HepG2 (cell line): ENCODE data around the gene B9D2. TPM values are rescaled to one million over a fixed set of nuclear protein-coding genes. Genes with fewer than 3 reads are reported as not detected.

Experiments used
- MED1 ChIP-seq: sonication (generic); formaldehyde crosslinking; IDR thresholded peaks from 2 replicates; pipeline ENCODE4 v1.4.0; 2020; ENCODE audit warnings: missing genetic modification reagents
- NAIF1 ChIP-seq: sonication (generic); formaldehyde crosslinking; IDR thresholded peaks from 2 replicates; pipeline ENCODE4 v1.5.0; 2020; ENCODE audit warnings: mild to moderate bottlenecking, missing genetic modification reagents, borderline replicate concordance
- NBN ChIP-seq: fragments of 450-650 bp; conservative IDR thresholded peaks from 2 replicates; pipeline ENCODE4 v1.6.1; 2017
- RXRB ChIP-seq: IDR thresholded peaks from 2 replicates; pipeline ENCODE4 v1.6.1; 2016; ENCODE audit warnings: borderline replicate concordance, missing genetic modification reagents, missing compliant biosample characterization
- ZFAT ChIP-seq: sonication (generic); formaldehyde crosslinking; conservative IDR thresholded peaks from 2 replicates; pipeline ENCODE4 v1.8.1; 2023; ENCODE audit warnings: missing genetic modification reagents, inconsistent platforms
- ZFY ChIP-seq: sonication (generic); formaldehyde crosslinking; IDR thresholded peaks from 2 replicates; pipeline ENCODE4 v1.4.0; 2020; ENCODE audit warnings: missing genetic modification reagents
- ZIK1 ChIP-seq: sonication (generic); formaldehyde crosslinking; IDR thresholded peaks from 2 replicates; pipeline ENCODE4 v1.5.0; 2020; ENCODE audit warnings: mild to moderate bottlenecking, low read depth, missing genetic modification reagents, borderline replicate concordance
- ZNF101 ChIP-seq: sonication (generic); formaldehyde crosslinking; IDR thresholded peaks from 2 replicates; pipeline ENCODE4 v1.4.0; 2020; ENCODE audit warnings: mild to moderate bottlenecking, low read depth, missing genetic modification reagents, borderline replicate concordance
- polyA plus RNA-seq, 8 experiments: library from polyadenylated mRNA; depleted of rRNA in 3 of 8; stranded (reverse) in 7 of 8; unstranded in 1 of 8; fragments of >200 nt; fragmentation: Illumina TruSeq in 4 of 8; extraction: Trizol in 4 of 8; gene quantifications; 2 replicates each; pipeline versions ENCODE4 v1.2.1 to v1.2.3, GENCODE V29; 2011 to 2016; ENCODE audit warnings: low read depth in 4 of 8, missing spikeins in 1 of 8, mixed read lengths in 1 of 8; ENCODE audit not compliant: insufficient read depth in 1 of 8
- total RNA-seq, 5 experiments: library from RNA; depleted of rRNA; stranded (reverse); fragments of >200 nt; fragmentation: Illumina TruSeq; extraction: Trizol; gene quantifications; 2 replicates each; pipeline ENCODE4 v1.2.3, GENCODE V29; 2016; ENCODE audit warnings: low read depth in 1 of 5
- TF ChIP-seq, protein P1 (sequence below): sonication (generic); formaldehyde crosslinking; IDR thresholded peaks from 2 replicates; pipeline ENCODE4 v1.4.0; 2020; ENCODE audit warnings: missing genetic modification reagents, mild to moderate bottlenecking, borderline replicate concordance
- TF ChIP-seq, protein P2 (sequence below): sonication (generic); formaldehyde crosslinking; IDR thresholded peaks from 2 replicates; pipeline ENCODE4 v1.4.0; 2020; ENCODE audit warnings: mild to moderate bottlenecking, missing genetic modification reagents

Gene B9D2
- total and polyA plus RNA-seq, 2 of the 13 experiments (the other 11 are each of a cell fraction or from before 2014, with no cell fraction given) = 3.1 to 4.4 TPM

DNA sequence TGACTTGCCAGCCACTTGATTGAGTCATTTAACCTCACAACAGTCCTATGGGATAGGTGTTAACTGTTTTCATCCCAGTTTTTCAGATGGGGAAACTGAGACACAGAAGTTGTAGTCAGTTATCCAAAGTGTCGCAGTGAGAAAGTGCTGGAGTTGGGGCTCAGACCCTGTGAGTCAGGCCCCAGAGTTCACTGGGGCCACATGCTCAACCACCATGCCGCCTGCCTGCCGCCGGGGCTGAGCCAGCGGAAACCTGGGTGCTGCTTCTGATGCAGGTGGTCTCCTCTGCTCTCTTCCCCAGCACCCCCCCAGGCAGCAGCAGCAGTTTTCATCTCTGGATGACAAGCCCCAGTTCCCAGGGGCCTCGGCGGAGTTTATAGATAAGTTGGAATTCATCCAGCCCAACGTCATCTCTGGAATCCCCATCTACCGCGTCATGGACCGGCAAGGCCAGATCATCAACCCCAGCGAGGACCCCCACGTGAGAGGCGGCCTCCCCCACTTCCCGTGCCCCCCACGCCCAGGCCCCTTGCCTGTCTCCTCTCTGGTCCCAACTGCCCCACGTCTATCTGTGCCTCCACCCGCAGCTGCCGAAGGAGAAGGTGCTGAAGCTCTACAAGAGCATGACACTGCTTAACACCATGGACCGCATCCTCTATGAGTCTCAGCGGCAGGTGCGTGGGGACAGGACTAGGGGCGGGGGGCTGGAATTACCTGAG lies 46.5 kb upstream of the B9D2 start (continued):
- TF ChIP-seq, protein P1, sequence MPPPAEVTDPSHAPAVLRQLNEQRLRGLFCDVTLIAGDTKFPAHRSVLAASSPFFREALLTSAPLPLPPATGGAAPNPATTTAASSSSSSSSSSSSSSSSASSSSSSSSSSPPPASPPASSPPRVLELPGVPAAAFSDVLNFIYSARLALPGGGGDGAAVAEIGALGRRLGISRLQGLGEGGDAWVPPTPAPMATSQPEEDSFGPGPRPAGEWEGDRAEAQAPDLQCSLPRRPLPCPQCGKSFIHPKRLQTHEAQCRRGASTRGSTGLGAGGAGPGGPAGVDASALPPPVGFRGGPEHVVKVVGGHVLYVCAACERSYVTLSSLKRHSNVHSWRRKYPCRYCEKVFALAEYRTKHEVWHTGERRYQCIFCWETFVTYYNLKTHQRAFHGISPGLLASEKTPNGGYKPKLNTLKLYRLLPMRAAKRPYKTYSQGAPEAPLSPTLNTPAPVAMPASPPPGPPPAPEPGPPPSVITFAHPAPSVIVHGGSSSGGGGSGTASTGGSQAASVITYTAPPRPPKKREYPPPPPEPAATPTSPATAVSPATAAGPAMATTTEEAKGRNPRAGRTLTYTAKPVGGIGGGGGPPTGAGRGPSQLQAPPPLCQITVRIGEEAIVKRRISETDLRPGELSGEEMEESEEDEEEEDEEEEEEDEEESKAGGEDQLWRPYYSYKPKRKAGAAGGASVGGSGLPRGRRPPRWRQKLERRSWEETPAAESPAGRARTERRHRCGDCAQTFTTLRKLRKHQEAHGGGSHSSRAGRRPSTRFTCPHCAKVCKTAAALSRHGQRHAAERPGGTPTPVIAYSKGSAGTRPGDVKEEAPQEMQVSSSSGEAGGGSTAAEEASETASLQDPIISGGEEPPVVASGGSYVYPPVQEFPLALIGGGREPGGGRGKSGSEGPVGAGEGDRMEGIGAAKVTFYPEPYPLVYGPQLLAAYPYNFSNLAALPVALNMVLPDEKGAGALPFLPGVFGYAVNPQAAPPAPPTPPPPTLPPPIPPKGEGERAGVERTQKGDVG = no peak
- TF ChIP-seq ZFAT (CRISPR knock-in tag) = no peak
- no peak for TF ChIP-seq NBN
- TF ChIP-seq MED1 = no peak
- TF ChIP-seq NAIF1 (CRISPR knock-in tag) = no peak
- no peak for TF ChIP-seq ZNF101 (CRISPR knock-in tag)
- TF ChIP-seq, protein P2, sequence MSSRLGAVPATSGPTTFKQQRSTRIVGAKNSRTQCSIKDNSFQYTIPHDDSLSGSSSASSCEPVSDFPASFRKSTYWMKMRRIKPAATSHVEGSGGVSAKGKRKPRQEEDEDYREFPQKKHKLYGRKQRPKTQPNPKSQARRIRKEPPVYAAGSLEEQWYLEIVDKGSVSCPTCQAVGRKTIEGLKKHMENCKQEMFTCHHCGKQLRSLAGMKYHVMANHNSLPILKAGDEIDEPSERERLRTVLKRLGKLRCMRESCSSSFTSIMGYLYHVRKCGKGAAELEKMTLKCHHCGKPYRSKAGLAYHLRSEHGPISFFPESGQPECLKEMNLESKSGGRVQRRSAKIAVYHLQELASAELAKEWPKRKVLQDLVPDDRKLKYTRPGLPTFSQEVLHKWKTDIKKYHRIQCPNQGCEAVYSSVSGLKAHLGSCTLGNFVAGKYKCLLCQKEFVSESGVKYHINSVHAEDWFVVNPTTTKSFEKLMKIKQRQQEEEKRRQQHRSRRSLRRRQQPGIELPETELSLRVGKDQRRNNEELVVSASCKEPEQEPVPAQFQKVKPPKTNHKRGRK = no peak
- TF ChIP-seq RXRB (CRISPR knock-in tag) = no peak
- no peak for TF ChIP-seq ZFY (CRISPR knock-in tag)
- no peak for TF ChIP-seq ZIK1 (CRISPR knock-in tag)
